K562 (cell line): ENCODE data around the gene DCUN1D3. TPM values are rescaled to one million over a fixed set of nuclear protein-coding genes. Genes with fewer than 3 reads are reported as not detected.
A peak's percentile ranks its signal among the peaks of the same experiment; 100 is the strongest.

Experiments
- CHD2 ChIP-seq: IDR thresholded peaks from 2 replicates; pipeline ENCODE4 v1.6.1; 2011; ENCODE audit warnings: low read depth, low read length
- ETV1 ChIP-seq: fragments of 450-650 bp; conservative IDR thresholded peaks from 2 replicates; pipeline ENCODE4 v1.6.1; 2016; ENCODE audit warnings: missing genetic modification characterization, control low read depth, low read depth, missing compliant biosample characterization
- L3MBTL2 ChIP-seq: fragments of 450-650 bp; IDR thresholded peaks from 2 replicates; pipeline ENCODE4 v1.6.1; 2016; ENCODE audit warnings: mild to moderate bottlenecking, moderate library complexity
- POLR3G ChIP-seq: IDR thresholded peaks from 2 replicates; pipeline ENCODE4 v1.6.1; 2011; ENCODE audit not compliant: insufficient read length, insufficient replicate concordance; ENCODE audit errors: extremely low read depth
- SMARCE1 ChIP-seq: fragments of 450-650 bp; IDR thresholded peaks from 2 replicates; pipeline ENCODE4 v1.7.1; 2016; ENCODE audit warnings: mild to moderate bottlenecking
- SPI1 ChIP-seq: IDR thresholded peaks from 2 replicates; pipeline ENCODE4 v1.6.1; 2011; ENCODE audit warnings: low read depth, low read length, control low read depth, borderline replicate concordance
- TBL1XR1 ChIP-seq, 2 experiments: IDR thresholded peaks; 2 replicates each; pipeline ENCODE4 v1.6.1; 2012; ENCODE audit warnings: improper control_type of control experiment in 2 of 2, low read length in 2 of 2, mild to moderate bottlenecking in 1 of 2
- ZNF778 ChIP-seq: fragments of 450-650 bp; formaldehyde crosslinking; IDR thresholded peaks from 2 replicates; pipeline ENCODE4 v1.4.0; 2020; ENCODE audit warnings: mild to moderate bottlenecking, moderate library complexity
- polyA plus RNA-seq, 8 experiments: library from polyadenylated mRNA; depleted of rRNA in 4 of 8; stranded (reverse) in 5 of 8; unstranded in 3 of 8; fragments of >200 nt; fragmentation: Nextera tagmentation in 2 of 8; fragmentation: Illumina TruSeq in 1 of 8; extraction: Ambion mirVana in 2 of 8; extraction: Trizol in 1 of 8; gene quantifications; 2 replicates each; pipeline versions ENCODE4 v1.2.1 to v1.2.3, GENCODE V29; 2011 to 2014; ENCODE audit warnings: inconsistent platforms in 1 of 8, missing spikeins in 1 of 8
- total RNA-seq, 7 experiments: library from RNA; depleted of rRNA in 6 of 7; stranded (reverse); fragments of >200 nt in 6 of 7; fragmentation: Illumina TruSeq in 2 of 7; extraction: Trizol in 2 of 7; gene quantifications; 2 replicates each; pipeline versions ENCODE4 v1.2.1 to v1.2.3, GENCODE V29; 2011 to 2021; ENCODE audit warnings: low replicate concordance in 1 of 7
- TF ChIP-seq, protein P1 (sequence below): fragments of 450-650 bp; IDR thresholded peaks from 2 replicates; pipeline ENCODE4 v1.7.1; 2018; ENCODE audit warnings: mild to moderate bottlenecking, low read depth; ENCODE audit not compliant: partially characterized antibody
- TF ChIP-seq, protein P2 (sequence below): fragments of 200-800 bp; sonication (Bioruptor generic); IDR thresholded peaks from 2 replicates; pipeline ENCODE4 v1.6.1; 2016; ENCODE audit warnings: missing genetic modification characterization, missing compliant biosample characterization
- TF ChIP-seq, protein P3 (sequence below): fragments of 450-650 bp; formaldehyde crosslinking; IDR thresholded peaks from 2 replicates; pipeline ENCODE4 v1.4.0; 2020; ENCODE audit warnings: mild to moderate bottlenecking, moderate library complexity
- TF ChIP-seq, protein P4 (sequence below): fragments of 250-450 bp; sonication (Bioruptor Pico); IDR thresholded peaks from 2 replicates; pipeline ENCODE4 v1.5.0; 2021
- TF ChIP-seq, protein P5 (sequence below): fragments of 450-650 bp; IDR thresholded peaks from 2 replicates; pipeline ENCODE4 v1.6.1; 2017; ENCODE audit warnings: antibody characterized with exemption, mild to moderate bottlenecking

DCUN1D3 gene
- total and polyA plus RNA-seq, 9 of the 15 experiments (the other 6 are each of a cell fraction or from before 2014, with no cell fraction given): 1.0 to 4.7 (median 2.2) TPM

DNA sequence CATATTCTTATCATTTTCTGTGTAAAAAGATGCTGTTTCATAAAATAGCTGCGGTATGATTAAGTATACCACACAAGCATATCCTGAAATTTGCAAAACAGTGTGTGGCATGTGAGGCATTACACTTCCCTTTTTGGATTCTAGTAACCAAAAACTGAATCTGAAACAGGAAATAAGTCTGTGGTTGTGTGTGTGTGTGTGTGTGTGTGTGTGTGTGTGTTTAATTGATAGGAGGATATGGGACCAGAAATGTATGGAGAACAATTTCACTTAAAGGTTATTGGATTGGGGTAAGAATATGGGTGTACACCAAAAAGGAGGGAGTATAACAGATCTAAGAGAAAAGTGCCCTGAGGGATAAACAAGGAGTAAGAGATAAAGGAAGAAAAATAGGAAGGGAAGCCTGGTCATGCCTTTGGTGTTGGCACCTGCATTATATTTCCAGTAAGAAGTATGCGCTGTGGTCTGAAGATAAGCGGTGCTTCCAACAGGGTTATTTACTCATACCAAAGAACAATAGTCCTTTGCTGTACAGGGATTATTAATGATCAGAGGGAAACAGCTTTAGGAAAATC is 4.4 kb upstream of the DCUN1D3 start (continued):
- TF ChIP-seq, protein P1, sequence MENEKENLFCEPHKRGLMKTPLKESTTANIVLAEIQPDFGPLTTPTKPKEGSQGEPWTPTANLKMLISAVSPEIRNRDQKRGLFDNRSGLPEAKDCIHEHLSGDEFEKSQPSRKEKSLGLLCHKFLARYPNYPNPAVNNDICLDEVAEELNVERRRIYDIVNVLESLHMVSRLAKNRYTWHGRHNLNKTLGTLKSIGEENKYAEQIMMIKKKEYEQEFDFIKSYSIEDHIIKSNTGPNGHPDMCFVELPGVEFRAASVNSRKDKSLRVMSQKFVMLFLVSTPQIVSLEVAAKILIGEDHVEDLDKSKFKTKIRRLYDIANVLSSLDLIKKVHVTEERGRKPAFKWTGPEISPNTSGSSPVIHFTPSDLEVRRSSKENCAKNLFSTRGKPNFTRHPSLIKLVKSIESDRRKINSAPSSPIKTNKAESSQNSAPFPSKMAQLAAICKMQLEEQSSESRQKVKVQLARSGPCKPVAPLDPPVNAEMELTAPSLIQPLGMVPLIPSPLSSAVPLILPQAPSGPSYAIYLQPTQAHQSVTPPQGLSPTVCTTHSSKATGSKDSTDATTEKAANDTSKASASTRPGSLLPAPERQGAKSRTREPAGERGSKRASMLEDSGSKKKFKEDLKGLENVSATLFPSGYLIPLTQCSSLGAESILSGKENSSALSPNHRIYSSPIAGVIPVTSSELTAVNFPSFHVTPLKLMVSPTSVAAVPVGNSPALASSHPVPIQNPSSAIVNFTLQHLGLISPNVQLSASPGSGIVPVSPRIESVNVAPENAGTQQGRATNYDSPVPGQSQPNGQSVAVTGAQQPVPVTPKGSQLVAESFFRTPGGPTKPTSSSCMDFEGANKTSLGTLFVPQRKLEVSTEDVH: no peak
- TF ChIP-seq L3MBTL2 (no peak), SMARCE1 (peak; percentile 89), SPI1 (peak; percentile 97), ETV1 (tag) (peak; percentile 87), TBL1XR1 (IDR thresholded peaks at IDR 0.05; ENCODE audit: low read length in 2 of 2) (no peak), POLR3G (no peak), ZNF778 (CRISPR knock-in tag) (no peak), CHD2 (no peak)
- TF ChIP-seq, protein P2, sequence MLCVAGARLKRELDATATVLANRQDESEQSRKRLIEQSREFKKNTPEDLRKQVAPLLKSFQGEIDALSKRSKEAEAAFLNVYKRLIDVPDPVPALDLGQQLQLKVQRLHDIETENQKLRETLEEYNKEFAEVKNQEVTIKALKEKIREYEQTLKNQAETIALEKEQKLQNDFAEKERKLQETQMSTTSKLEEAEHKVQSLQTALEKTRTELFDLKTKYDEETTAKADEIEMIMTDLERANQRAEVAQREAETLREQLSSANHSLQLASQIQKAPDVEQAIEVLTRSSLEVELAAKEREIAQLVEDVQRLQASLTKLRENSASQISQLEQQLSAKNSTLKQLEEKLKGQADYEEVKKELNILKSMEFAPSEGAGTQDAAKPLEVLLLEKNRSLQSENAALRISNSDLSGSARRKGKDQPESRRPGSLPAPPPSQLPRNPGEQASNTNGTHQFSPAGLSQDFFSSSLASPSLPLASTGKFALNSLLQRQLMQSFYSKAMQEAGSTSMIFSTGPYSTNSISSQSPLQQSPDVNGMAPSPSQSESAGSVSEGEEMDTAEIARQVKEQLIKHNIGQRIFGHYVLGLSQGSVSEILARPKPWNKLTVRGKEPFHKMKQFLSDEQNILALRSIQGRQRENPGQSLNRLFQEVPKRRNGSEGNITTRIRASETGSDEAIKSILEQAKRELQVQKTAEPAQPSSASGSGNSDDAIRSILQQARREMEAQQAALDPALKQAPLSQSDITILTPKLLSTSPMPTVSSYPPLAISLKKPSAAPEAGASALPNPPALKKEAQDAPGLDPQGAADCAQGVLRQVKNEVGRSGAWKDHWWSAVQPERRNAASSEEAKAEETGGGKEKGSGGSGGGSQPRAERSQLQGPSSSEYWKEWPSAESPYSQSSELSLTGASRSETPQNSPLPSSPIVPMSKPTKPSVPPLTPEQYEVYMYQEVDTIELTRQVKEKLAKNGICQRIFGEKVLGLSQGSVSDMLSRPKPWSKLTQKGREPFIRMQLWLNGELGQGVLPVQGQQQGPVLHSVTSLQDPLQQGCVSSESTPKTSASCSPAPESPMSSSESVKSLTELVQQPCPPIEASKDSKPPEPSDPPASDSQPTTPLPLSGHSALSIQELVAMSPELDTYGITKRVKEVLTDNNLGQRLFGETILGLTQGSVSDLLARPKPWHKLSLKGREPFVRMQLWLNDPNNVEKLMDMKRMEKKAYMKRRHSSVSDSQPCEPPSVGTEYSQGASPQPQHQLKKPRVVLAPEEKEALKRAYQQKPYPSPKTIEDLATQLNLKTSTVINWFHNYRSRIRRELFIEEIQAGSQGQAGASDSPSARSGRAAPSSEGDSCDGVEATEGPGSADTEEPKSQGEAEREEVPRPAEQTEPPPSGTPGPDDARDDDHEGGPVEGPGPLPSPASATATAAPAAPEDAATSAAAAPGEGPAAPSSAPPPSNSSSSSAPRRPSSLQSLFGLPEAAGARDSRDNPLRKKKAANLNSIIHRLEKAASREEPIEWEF (CRISPR knock-in tag): peak; percentile 57; the same call in 1 of the 2 replicates
- TF ChIP-seq, protein P3, sequence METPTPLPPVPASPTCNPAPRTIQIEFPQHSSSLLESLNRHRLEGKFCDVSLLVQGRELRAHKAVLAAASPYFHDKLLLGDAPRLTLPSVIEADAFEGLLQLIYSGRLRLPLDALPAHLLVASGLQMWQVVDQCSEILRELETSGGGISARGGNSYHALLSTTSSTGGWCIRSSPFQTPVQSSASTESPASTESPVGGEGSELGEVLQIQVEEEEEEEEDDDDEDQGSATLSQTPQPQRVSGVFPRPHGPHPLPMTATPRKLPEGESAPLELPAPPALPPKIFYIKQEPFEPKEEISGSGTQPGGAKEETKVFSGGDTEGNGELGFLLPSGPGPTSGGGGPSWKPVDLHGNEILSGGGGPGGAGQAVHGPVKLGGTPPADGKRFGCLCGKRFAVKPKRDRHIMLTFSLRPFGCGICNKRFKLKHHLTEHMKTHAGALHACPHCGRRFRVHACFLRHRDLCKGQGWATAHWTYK (CRISPR knock-in tag): no peak
- TF ChIP-seq, protein P4, sequence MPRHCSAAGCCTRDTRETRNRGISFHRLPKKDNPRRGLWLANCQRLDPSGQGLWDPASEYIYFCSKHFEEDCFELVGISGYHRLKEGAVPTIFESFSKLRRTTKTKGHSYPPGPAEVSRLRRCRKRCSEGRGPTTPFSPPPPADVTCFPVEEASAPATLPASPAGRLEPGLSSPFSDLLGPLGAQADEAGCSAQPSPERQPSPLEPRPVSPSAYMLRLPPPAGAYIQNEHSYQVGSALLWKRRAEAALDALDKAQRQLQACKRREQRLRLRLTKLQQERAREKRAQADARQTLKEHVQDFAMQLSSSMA (CRISPR knock-in tag): no peak
- TF ChIP-seq, protein P5, sequence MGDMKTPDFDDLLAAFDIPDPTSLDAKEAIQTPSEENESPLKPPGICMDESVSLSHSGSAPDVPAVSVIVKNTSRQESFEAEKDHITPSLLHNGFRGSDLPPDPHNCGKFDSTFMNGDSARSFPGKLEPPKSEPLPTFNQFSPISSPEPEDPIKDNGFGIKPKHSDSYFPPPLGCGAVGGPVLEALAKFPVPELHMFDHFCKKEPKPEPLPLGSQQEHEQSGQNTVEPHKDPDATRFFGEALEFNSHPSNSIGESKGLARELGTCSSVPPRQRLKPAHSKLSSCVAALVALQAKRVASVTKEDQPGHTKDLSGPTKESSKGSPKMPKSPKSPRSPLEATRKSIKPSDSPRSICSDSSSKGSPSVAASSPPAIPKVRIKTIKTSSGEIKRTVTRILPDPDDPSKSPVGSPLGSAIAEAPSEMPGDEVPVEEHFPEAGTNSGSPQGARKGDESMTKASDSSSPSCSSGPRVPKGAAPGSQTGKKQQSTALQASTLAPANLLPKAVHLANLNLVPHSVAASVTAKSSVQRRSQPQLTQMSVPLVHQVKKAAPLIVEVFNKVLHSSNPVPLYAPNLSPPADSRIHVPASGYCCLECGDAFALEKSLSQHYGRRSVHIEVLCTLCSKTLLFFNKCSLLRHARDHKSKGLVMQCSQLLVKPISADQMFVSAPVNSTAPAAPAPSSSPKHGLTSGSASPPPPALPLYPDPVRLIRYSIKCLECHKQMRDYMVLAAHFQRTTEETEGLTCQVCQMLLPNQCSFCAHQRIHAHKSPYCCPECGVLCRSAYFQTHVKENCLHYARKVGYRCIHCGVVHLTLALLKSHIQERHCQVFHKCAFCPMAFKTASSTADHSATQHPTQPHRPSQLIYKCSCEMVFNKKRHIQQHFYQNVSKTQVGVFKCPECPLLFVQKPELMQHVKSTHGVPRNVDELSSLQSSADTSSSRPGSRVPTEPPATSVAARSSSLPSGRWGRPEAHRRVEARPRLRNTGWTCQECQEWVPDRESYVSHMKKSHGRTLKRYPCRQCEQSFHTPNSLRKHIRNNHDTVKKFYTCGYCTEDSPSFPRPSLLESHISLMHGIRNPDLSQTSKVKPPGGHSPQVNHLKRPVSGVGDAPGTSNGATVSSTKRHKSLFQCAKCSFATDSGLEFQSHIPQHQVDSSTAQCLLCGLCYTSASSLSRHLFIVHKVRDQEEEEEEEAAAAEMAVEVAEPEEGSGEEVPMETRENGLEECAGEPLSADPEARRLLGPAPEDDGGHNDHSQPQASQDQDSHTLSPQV: 0 out of 2 replicates have a peak, but pooled peaks have one; percentile 27
